ENCODE data around the gene SLCO2A1.

The SLCO2A1 gene

GRCh38 chr3:133884887-133885711 lies 144.6 kb downstream of the SLCO2A1 start:
- no peak for DNase-seq (ENCODE audit: extremely low spot score)
- TF ChIP-seq LEF1 (IDR thresholded peaks at IDR 0.05; ENCODE audit: borderline replicate concordance) (no peak), ARNT (IDR thresholded peaks at IDR 0.05) (no peak), TARDBP (IDR thresholded peaks at IDR 0.05) (no peak), SUZ12 (IDR thresholded peaks at IDR 0.05) (no peak), NFRKB (IDR thresholded peaks at IDR 0.05) (no peak), L3MBTL2 (conservative IDR thresholded peaks at IDR 0.05) (no peak), CTBP1 (IDR thresholded peaks at IDR 0.05; ENCODE audit: borderline replicate concordance) (no peak), FOXM1 (IDR thresholded peaks at IDR 0.05; ENCODE audit: borderline replicate concordance) (no peak)
- ChIA-PET POLR2A (no interaction called here), CTCF (no interaction called here)

- no peak for DNase-seq (ENCODE audit: extremely low spot score)
- POLR2A ChIA-PET, result no interaction called here
- CTCF ChIA-PET, result no interaction called here
- TF ChIP-seq PKNOX1 (IDR thresholded peaks at IDR 0.05) (no peak), ZNF384 (IDR thresholded peaks at IDR 0.05) (no peak), LEF1 (IDR thresholded peaks at IDR 0.05; ENCODE audit: borderline replicate concordance) (no peak), ELF4 (IDR thresholded peaks at IDR 0.05) (no peak), HDGF (IDR thresholded peaks at IDR 0.05; ENCODE audit: borderline replicate concordance) (no peak), FOXK2 (IDR thresholded peaks at IDR 0.05) (no peak), TARDBP (IDR thresholded peaks at IDR 0.05) (no peak), SP1 (IDR thresholded peaks at IDR 0.05) (no peak), L3MBTL2 (conservative IDR thresholded peaks at IDR 0.05) (no peak), FOXA1 (IDR thresholded peaks at IDR 0.05) (no peak), NFRKB (IDR thresholded peaks at IDR 0.05) (no peak), CTBP1 (IDR thresholded peaks at IDR 0.05; ENCODE audit: borderline replicate concordance) (no peak), FOXM1 (IDR thresholded peaks at IDR 0.05; ENCODE audit: borderline replicate concordance) (no peak), SUZ12 (IDR thresholded peaks at IDR 0.05) (no peak), BHLHE40 (IDR thresholded peaks at IDR 0.05; ENCODE audit: borderline replicate concordance) (no peak), ARNT (IDR thresholded peaks at IDR 0.05) (no peak)
Measured at GRCh38 chr3:133884054-133884886, 145.5 kb downstream of the SLCO2A1 start.

- DNase-seq (ENCODE audit: extremely low spot score), result no peak
- POLR2A ChIA-PET, result no interaction called here
- CTCF ChIA-PET, result no interaction called here
- TF ChIP-seq FOXA1 (IDR thresholded peaks at IDR 0.05) (no peak), LEF1 (IDR thresholded peaks at IDR 0.05; ENCODE audit: borderline replicate concordance) (no peak), FOXM1 (IDR thresholded peaks at IDR 0.05; ENCODE audit: borderline replicate concordance) (no peak), BHLHE40 (IDR thresholded peaks at IDR 0.05; ENCODE audit: borderline replicate concordance) (no peak), SUZ12 (IDR thresholded peaks at IDR 0.05) (no peak), TARDBP (IDR thresholded peaks at IDR 0.05) (no peak), PKNOX1 (IDR thresholded peaks at IDR 0.05) (no peak), ELF4 (IDR thresholded peaks at IDR 0.05) (no peak), FOXK2 (IDR thresholded peaks at IDR 0.05) (no peak), NFRKB (IDR thresholded peaks at IDR 0.05) (no peak), ARNT (IDR thresholded peaks at IDR 0.05) (no peak), HDGF (IDR thresholded peaks at IDR 0.05; ENCODE audit: borderline replicate concordance) (no peak), L3MBTL2 (conservative IDR thresholded peaks at IDR 0.05) (no peak)
Measured at GRCh38 chr3:133883641-133884040, 146.1 kb downstream of the SLCO2A1 start.

GRCh38 chr3:133882986-133883586 lies 146.6 kb downstream of the SLCO2A1 start:
- CTCF ChIA-PET, result no interaction called here
- POLR2A ChIA-PET, result no interaction called here
- TF ChIP-seq ELF4 (IDR thresholded peaks at IDR 0.05) (no peak), ZNF384 (IDR thresholded peaks at IDR 0.05) (no peak), SP1 (IDR thresholded peaks at IDR 0.05) (no peak), LEF1 (IDR thresholded peaks at IDR 0.05; ENCODE audit: borderline replicate concordance) (no peak), NFRKB (IDR thresholded peaks at IDR 0.05) (no peak), PKNOX1 (IDR thresholded peaks at IDR 0.05) (no peak), TARDBP (IDR thresholded peaks at IDR 0.05) (no peak), BHLHE40 (IDR thresholded peaks at IDR 0.05; ENCODE audit: borderline replicate concordance) (no peak), FOXA1 (IDR thresholded peaks at IDR 0.05) (no peak), ARNT (IDR thresholded peaks at IDR 0.05) (no peak), FOXM1 (IDR thresholded peaks at IDR 0.05; ENCODE audit: borderline replicate concordance) (no peak), CTBP1 (IDR thresholded peaks at IDR 0.05; ENCODE audit: borderline replicate concordance) (no peak)
- DNase-seq (ENCODE audit: extremely low spot score), result no peak

GRCh38 chr3:133881939-133882825 lies 147.5 kb downstream of the SLCO2A1 start:
- ChIA-PET POLR2A (no interaction called here), CTCF (no interaction called here)
- no peak for DNase-seq (ENCODE audit: extremely low spot score)
- TF ChIP-seq ZNF384 (IDR thresholded peaks at IDR 0.05), result no peak

All from HEK293T (cell line).